Measurements from ENCODE around the gene MYL5.

- TF ChIP-seq EZH2phosphoT487 (IDR thresholded peaks at IDR 0.05; ENCODE audit: insufficient read depth, low read depth) (no peak), EZH2 (IDR thresholded peaks at IDR 0.05; ENCODE audit: insufficient read depth, poor library complexity, severe bottlenecking) (no peak)
Measured at GRCh38 chr4:671769-672168, 2.6 kb upstream of the MYL5 start.
